ENCODE results near the gene TEPSIN.
A peak's percentile ranks its signal among the peaks of the same experiment; 100 is the strongest.

The TEPSIN gene

GRCh38 chr17:81246679-81247338, 8.0 kb upstream of the TEPSIN start:
- DNase-seq (ENCODE audit: extremely low read depth, insufficient read length) = peak; percentile 18
- Histone ChIP-seq H3K27me3 (replicated peaks; ENCODE audit: control insufficient read depth, insufficient read depth, low read length) (no peaks in the 10 kb centered on the region), H3K36me3 (ENCODE audit: control insufficient read depth, insufficient read depth, low read length) (peaks cover 18% of the 10 kb centered on the region), H3K4me3 (replicated peaks; ENCODE audit: low read depth, low read length) (no peak overlapping the region)
- TF ChIP-seq CTCF (IDR thresholded peaks at IDR 0.05; ENCODE audit: insufficient read depth, low read length, poor library complexity, severe bottlenecking) = no peak

GRCh38 chr17:81246343-81246670, 7.5 kb upstream of the TEPSIN start:
- TF ChIP-seq CTCF (IDR thresholded peaks at IDR 0.05; ENCODE audit: insufficient read depth, low read length, poor library complexity, severe bottlenecking) = no peak
- Histone ChIP-seq H3K27me3 (replicated peaks; ENCODE audit: control insufficient read depth, insufficient read depth, low read length) (no peaks in the 10 kb centered on the region), H3K36me3 (ENCODE audit: control insufficient read depth, insufficient read depth, low read length) (peaks cover 20% of the 10 kb centered on the region), H3K4me3 (replicated peaks; ENCODE audit: low read depth, low read length) (no peak overlapping the region)
- no peak for DNase-seq (ENCODE audit: extremely low read depth, insufficient read length)

GRCh38 chr17:81245665-81246342, 6.9 kb upstream of the TEPSIN start:
- TF ChIP-seq CTCF (IDR thresholded peaks at IDR 0.05; ENCODE audit: insufficient read depth, low read length, poor library complexity, severe bottlenecking) = no peak
- no peak overlapping the region for H3K4me3 ChIP-seq (replicated peaks; ENCODE audit: low read depth, low read length)
- peaks cover 19% of the 10 kb centered on the region for H3K36me3 ChIP-seq (ENCODE audit: control insufficient read depth, insufficient read depth, low read length)
- no peak for DNase-seq (ENCODE audit: extremely low read depth, insufficient read length)
- H3K27me3 ChIP-seq (replicated peaks; ENCODE audit: control insufficient read depth, insufficient read depth, low read length) = no peaks in the 10 kb centered on the region

- H3K27me3 ChIP-seq (replicated peaks; ENCODE audit: control insufficient read depth, insufficient read depth, low read length) = no peaks in the 10 kb centered on the region
- H3K36me3 ChIP-seq (ENCODE audit: control insufficient read depth, insufficient read depth, low read length) = peaks cover 17% of the 10 kb centered on the region
- H3K4me3 ChIP-seq (replicated peaks; ENCODE audit: low read depth, low read length) = no peak overlapping the region
- no peak for TF ChIP-seq CTCF (IDR thresholded peaks at IDR 0.05; ENCODE audit: insufficient read depth, low read length, poor library complexity, severe bottlenecking)
- DNase-seq (ENCODE audit: extremely low read depth, insufficient read length) = peak; percentile 82
These were observed 6.3 kb upstream of the TEPSIN start for GRCh38 chr17:81245024-81245664.

GRCh38 chr17:81244358-81245023, 5.6 kb upstream of the TEPSIN start:
- no peak for TF ChIP-seq CTCF (IDR thresholded peaks at IDR 0.05; ENCODE audit: insufficient read depth, low read length, poor library complexity, severe bottlenecking)
- H3K36me3 ChIP-seq (ENCODE audit: control insufficient read depth, insufficient read depth, low read length) = peaks cover 15% of the 10 kb centered on the region
- H3K4me3 ChIP-seq (replicated peaks; ENCODE audit: low read depth, low read length) = no peak overlapping the region
- H3K27me3 ChIP-seq (replicated peaks; ENCODE audit: control insufficient read depth, insufficient read depth, low read length) = no peaks in the 10 kb centered on the region
- no peak for DNase-seq (ENCODE audit: extremely low read depth, insufficient read length)
